Panc1 (cell line): Measurements from ENCODE around the gene PBRM1.

Experiments used
- POLR2AphosphoS5 ChIP-seq: IDR thresholded peaks from 2 replicates; pipeline ENCODE4 v1.6.1; 2012; ENCODE audit warnings: mild to moderate bottlenecking, low read depth, low read length, moderate library complexity
- TF ChIP-seq, protein P1 (sequence below): fragments of 450-650 bp; IDR thresholded peaks from 2 replicates; pipeline ENCODE4 v1.5.1; 2017; ENCODE audit warnings: mild to moderate bottlenecking

DNA sequence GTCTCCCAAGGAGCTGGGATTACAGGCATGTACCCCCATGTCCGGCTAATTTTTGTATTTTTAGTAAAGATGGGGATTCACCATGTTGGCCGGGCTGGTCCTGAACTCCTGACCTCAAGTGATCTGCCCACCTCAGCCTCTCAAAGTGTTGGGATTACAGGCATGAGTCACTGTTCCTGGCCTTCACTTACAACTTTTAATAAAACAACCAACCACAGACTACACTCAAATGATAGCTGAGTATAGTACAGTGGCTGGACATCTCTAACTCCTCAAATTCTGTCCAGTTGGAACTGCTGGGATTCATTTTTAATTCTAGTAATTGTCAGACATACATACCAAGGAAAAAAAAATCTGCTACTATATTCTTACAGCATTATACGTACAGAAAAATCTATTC, 71.0 kb downstream of the PBRM1 start:
- TF ChIP-seq, protein P1, sequence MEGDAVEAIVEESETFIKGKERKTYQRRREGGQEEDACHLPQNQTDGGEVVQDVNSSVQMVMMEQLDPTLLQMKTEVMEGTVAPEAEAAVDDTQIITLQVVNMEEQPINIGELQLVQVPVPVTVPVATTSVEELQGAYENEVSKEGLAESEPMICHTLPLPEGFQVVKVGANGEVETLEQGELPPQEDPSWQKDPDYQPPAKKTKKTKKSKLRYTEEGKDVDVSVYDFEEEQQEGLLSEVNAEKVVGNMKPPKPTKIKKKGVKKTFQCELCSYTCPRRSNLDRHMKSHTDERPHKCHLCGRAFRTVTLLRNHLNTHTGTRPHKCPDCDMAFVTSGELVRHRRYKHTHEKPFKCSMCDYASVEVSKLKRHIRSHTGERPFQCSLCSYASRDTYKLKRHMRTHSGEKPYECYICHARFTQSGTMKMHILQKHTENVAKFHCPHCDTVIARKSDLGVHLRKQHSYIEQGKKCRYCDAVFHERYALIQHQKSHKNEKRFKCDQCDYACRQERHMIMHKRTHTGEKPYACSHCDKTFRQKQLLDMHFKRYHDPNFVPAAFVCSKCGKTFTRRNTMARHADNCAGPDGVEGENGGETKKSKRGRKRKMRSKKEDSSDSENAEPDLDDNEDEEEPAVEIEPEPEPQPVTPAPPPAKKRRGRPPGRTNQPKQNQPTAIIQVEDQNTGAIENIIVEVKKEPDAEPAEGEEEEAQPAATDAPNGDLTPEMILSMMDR, result no peak
- TF ChIP-seq POLR2AphosphoS5, result no peak
